C4-2B (cell line): ENCODE results near the gene MYO7B.

Experiments
- ZFX ChIP-seq: fragments of 450-650 bp; IDR thresholded peaks from 2 replicates; pipeline ENCODE4 v1.6.1; 2017
- TF ChIP-seq, protein P1 (sequence below): fragments of 450-650 bp; conservative IDR thresholded peaks from 2 replicates; pipeline ENCODE4 v1.5.1; 2017; ENCODE audit warnings: mild to moderate bottlenecking

DNA sequence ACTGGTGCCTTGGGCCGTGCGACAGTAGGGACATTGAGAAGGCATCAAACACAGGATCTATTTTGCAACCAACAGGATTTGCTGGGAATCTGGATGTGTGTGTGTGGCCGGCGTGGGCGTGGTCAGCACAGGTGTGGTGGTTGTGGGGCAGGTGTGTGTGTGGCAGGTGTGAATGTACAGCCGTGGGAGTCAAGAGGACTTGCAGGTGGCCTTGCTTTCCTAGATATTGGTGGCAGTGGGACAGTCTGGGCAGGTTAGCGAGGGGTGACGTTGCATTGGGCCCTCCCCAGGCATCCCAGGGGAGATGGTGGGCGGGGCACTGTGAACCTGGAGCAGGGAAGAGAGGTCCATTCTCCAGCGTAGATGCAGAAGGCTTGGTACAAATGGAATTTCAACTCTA is 143.0 kb downstream of the MYO7B start:
- TF ChIP-seq, protein P1, sequence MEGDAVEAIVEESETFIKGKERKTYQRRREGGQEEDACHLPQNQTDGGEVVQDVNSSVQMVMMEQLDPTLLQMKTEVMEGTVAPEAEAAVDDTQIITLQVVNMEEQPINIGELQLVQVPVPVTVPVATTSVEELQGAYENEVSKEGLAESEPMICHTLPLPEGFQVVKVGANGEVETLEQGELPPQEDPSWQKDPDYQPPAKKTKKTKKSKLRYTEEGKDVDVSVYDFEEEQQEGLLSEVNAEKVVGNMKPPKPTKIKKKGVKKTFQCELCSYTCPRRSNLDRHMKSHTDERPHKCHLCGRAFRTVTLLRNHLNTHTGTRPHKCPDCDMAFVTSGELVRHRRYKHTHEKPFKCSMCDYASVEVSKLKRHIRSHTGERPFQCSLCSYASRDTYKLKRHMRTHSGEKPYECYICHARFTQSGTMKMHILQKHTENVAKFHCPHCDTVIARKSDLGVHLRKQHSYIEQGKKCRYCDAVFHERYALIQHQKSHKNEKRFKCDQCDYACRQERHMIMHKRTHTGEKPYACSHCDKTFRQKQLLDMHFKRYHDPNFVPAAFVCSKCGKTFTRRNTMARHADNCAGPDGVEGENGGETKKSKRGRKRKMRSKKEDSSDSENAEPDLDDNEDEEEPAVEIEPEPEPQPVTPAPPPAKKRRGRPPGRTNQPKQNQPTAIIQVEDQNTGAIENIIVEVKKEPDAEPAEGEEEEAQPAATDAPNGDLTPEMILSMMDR: no peak
- TF ChIP-seq ZFX: no peak
